Ascending aorta (tissue), 2 donors: ENCODE measurements around the gene IGFBP2. TPM values are rescaled to one million over a fixed set of nuclear protein-coding genes. Genes with fewer than 3 reads are reported as not detected.
A peak's percentile ranks its signal among the peaks of the same experiment; 100 is the strongest.

ENCODE experiments used
- DNase-seq, 2 donors: peaks; one replicate each; pipeline ENCODE4 v3.0.0-alpha.2; 2019; ENCODE audit warnings: low spot score in 2 of 2
- H3K27ac ChIP-seq, 2 donors: fragments of 200-600 bp; sonication (generic); one replicate each; pipeline ENCODE4 v1.5.1; 2016 to 2017; ENCODE audit warnings: mild to moderate bottlenecking in 1 of 2
- H3K27me3 ChIP-seq: fragments of 200-600 bp; sonication (generic); one replicate; pipeline ENCODE4 v1.5.1; 2017
- H3K36me3 ChIP-seq, 2 donors: fragments of 200-600 bp; sonication (generic); one replicate each; pipeline ENCODE4 v1.5.1; 2016
- H3K4me1 ChIP-seq, 2 donors: fragments of 200-600 bp; sonication (generic); one replicate each; pipeline ENCODE4 v1.5.1; 2016 to 2017; ENCODE audit warnings: mild to moderate bottlenecking in 1 of 2
- H3K4me3 ChIP-seq, 2 donors: fragments of 200-600 bp; sonication (generic); one replicate each; pipeline ENCODE4 v1.5.1; 2016 to 2017; ENCODE audit warnings: mild to moderate bottlenecking in 1 of 2
- H3K9me3 ChIP-seq, 2 donors: fragments of 200-600 bp; sonication (generic); one replicate each; pipeline ENCODE4 v1.5.1; 2016
- CTCF ChIP-seq, 3 experiments: fragments of 200-600 bp in 2 of 3; fragments of 450-650 bp in 1 of 3; sonication (generic) in 2 of 3; IDR thresholded peaks; one replicate each; pipeline ENCODE4 v1.5.1; 2016 to 2019; ENCODE audit warnings: antibody characterized with exemption in 3 of 3, mild to moderate bottlenecking in 1 of 3, moderate library complexity in 1 of 3
- intact Hi-C: fragments of 100-400 bp; cut with DNase I; formaldehyde crosslinking; loops from one replicate; pipeline ENCODE4 v1.15.1; 2023
- total RNA-seq: library from RNA; depleted of rRNA; stranded (reverse); fragments of >200 nt; gene quantifications from one replicate; pipeline ENCODE4 v1.1.0, GENCODE V29; 2016

IGFBP2 gene
- total RNA-seq, 1 donor from 2014 or later: 1,691 TPM

- no peaks in the 10 kb centered on the region for H3K9me3 ChIP-seq
- DNase-seq: no peak
- H3K36me3 ChIP-seq: peaks cover 23% of the 10 kb centered on the region in 2 donors
- H3K27ac ChIP-seq: peak overlapping the region; percentile 55 to 64
- no peaks in the 10 kb centered on the region for H3K27me3 ChIP-seq
- no peak overlapping the region for H3K4me3 ChIP-seq
- no peak for TF ChIP-seq CTCF (IDR thresholded peaks at IDR 0.05)
- peaks cover 0 to 3% of the 10 kb centered on the region in 2 donors for H3K4me1 ChIP-seq
- intact Hi-C loops: no loop called here
These were observed 37.8 kb downstream of the IGFBP2 start for GRCh38 chr2:216671081-216671411.

- H3K9me3 ChIP-seq: no peaks in the 10 kb centered on the region
- H3K27me3 ChIP-seq: no peaks in the 10 kb centered on the region
- intact Hi-C loops: no loop called here
- no peak for DNase-seq
- TF ChIP-seq CTCF (IDR thresholded peaks at IDR 0.05): no peak
- H3K4me3 ChIP-seq: no peak overlapping the region
- peak overlapping the region; percentile 55 to 64 for H3K27ac ChIP-seq
- peaks cover 31% of the 10 kb centered on the region in 2 donors for H3K36me3 ChIP-seq
- no peaks in the 10 kb centered on the region for H3K4me1 ChIP-seq
These were observed 38.6 kb downstream of the IGFBP2 start for GRCh38 chr2:216671791-216672343.

GRCh38 chr2:216672466-216672865 lies 39.2 kb downstream of the IGFBP2 start:
- H3K4me1 ChIP-seq: no peaks in the 10 kb centered on the region
- DNase-seq: no peak
- TF ChIP-seq CTCF (IDR thresholded peaks at IDR 0.05): no peak
- H3K36me3 ChIP-seq: peaks cover 36 to 37% of the 10 kb centered on the region in 2 donors
- H3K9me3 ChIP-seq: no peaks in the 10 kb centered on the region
- H3K27ac ChIP-seq: peak overlapping the region; percentile 31 to 50
- H3K27me3 ChIP-seq: no peaks in the 10 kb centered on the region
- intact Hi-C loops: no loop called here
- H3K4me3 ChIP-seq: no peak overlapping the region

GRCh38 chr2:216673021-216673420 lies 39.8 kb downstream of the IGFBP2 start:
- no peak for DNase-seq
- no peaks in the 10 kb centered on the region for H3K9me3 ChIP-seq
- H3K4me1 ChIP-seq: no peaks in the 10 kb centered on the region
- H3K36me3 ChIP-seq: peaks cover 41 to 43% of the 10 kb centered on the region in 2 donors
- intact Hi-C loops: no loop called here
- H3K4me3 ChIP-seq: no peak overlapping the region
- TF ChIP-seq CTCF (IDR thresholded peaks at IDR 0.05): no peak
- peak overlapping the region; percentile 31 to 50 for H3K27ac ChIP-seq
- H3K27me3 ChIP-seq: no peaks in the 10 kb centered on the region

- H3K27me3 ChIP-seq: no peaks in the 10 kb centered on the region
- H3K4me1 ChIP-seq: no peaks in the 10 kb centered on the region
- no peak for DNase-seq
- H3K4me3 ChIP-seq: no peak overlapping the region
- no peak for TF ChIP-seq CTCF (IDR thresholded peaks at IDR 0.05)
- no peaks in the 10 kb centered on the region for H3K9me3 ChIP-seq
- H3K36me3 ChIP-seq: peaks cover 47 to 49% of the 10 kb centered on the region in 2 donors
- intact Hi-C loops: no loop called here
- H3K27ac ChIP-seq: peak overlapping the region; percentile 31 to 50
These were observed 40.4 kb downstream of the IGFBP2 start for GRCh38 chr2:216673609-216674008.

- Histone ChIP-seq H3K27ac (peak overlapping the region; percentile 26 to 50), H3K27me3 (no peaks in the 10 kb centered on the region), H3K9me3 (no peaks in the 10 kb centered on the region), H3K4me3 (no peak overlapping the region), H3K36me3 (peaks cover 52 to 53% of the 10 kb centered on the region in 2 donors), H3K4me1 (peaks cover 0 to 3% of the 10 kb centered on the region in 2 donors)
- DNase-seq: no peak
- no peak for TF ChIP-seq CTCF (IDR thresholded peaks at IDR 0.05)
- intact Hi-C loops: no loop called here
These were observed 41.2 kb downstream of the IGFBP2 start for GRCh38 chr2:216674376-216674775.
